COLO668 (cell line): ENCODE measurements around the gene CRK.
"Not testable (repeated sequence)": the region's sequence is repeated elsewhere in the genome, so short reads cannot be mapped to it uniquely, and the experiment has no call there.

Experiments
- DNase-seq: peaks from one replicate; lab custom pipeline; 2025; ENCODE audit not compliant: unreplicated experiment; lab: John Stamatoyannopoulos, UW

The CRK gene

DNA sequence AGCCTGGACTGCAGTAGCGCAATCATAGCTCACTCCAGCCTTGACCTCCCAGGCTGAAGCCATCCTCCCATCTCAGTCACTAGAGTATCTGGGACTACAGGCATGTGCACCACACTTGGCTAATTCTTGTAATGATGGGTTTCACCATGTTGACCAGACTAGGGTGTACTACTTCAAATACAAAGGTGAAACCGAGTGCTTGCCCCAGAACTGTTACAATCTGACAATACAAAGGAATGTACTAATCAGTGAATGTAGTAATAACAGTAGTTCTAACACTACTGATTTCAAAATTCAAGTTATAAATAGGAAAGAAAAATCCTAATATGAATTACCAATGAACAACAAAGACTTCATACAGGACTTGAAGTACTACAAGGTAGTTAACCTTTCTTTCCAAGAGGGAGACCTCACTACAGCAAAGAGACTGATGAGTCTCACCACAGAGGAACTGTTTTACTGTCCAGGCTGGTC is 24.4 kb downstream of the CRK start:
- DNase-seq, result no peak

DNA sequence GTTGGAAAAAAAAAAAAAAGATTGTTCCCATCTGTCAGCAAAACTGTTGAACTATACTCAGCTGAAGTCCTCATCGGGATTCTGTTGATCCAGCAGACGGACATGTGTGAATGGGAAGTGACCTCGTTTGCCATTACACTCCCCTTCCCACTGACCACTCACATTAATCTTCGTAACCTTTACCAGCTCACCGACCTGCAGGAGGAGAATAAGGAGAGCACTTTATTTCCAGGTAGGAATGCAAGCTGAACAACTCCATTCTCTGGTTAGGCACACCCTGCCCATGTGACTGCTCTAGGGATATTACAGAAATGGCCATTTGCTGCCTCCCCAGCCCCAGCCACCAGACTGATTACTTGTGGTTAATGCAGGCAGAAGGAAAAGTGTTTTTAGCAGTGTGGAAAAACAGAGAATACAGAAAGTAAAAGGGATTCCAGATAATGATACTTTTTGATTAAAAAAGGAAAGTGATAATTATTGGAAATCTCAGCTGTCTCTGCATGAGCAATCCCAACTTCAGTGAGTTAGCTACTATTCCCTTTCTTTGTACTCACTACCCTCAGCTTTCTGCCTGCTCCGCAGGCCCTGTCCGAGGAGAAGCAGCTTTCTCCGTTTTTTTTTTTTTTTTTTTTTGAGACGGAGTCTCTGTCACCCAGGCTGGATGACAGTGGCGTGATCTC is 32.4 kb downstream of the CRK start:
- DNase-seq, result no peak

DNA sequence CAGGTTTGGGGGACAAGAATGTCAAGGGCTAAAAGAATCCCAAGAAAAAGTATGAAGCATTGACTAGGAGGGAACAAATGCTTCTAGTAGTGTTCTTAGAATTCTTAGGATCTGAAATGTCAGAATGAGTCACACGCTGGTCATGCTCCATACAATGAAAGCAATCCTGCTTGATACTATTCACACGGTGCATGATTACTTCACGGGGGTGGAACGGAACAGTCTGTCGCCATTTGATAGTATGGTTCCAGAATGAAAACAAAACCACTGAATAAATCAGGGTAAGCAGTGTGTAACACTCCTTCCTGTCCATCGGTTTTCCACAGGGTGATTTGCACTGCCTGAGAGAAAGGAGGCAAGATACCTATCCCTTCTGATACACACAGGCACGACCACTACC is 33.1 kb downstream of the CRK start:
- no peak for DNase-seq

DNA sequence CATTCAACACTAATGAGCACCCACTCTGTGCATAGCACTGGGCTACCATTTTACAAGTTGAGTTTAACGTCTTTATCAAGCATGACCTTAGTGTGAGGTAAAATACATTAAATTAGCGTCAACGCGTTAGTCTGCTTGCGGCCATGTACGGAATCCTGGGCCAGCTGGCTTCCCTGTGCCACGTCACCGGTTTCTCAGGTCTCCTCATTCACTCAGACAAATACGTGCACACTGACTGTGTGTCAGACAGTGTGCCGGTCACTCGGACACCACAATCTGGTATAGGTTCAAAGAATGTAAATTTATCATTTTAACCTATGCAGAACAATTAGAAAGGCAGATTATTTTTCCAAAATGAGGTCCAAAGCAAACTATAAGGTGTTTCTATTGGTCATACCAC is 34.6 kb downstream of the CRK start:
- DNase-seq, result no peak

DNA sequence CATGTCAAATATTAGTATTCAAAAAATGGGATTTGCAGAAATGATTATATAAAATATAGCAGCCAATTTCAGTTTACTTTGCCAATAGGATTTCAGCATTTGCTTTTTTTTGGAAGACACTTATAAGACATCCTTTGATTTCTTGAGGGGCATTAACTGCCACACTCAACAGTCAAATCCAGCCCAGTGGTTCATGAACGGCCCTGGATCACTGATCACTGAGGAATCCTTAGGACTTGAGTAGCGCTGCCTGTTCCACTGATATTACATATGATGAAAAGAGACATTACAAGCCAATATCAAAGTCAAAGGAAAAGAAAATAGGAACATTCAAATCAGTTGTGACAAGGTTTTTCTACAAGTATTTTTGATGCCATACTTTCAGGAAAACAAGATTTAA is 35.1 kb downstream of the CRK start:
- DNase-seq, result no peak

DNA sequence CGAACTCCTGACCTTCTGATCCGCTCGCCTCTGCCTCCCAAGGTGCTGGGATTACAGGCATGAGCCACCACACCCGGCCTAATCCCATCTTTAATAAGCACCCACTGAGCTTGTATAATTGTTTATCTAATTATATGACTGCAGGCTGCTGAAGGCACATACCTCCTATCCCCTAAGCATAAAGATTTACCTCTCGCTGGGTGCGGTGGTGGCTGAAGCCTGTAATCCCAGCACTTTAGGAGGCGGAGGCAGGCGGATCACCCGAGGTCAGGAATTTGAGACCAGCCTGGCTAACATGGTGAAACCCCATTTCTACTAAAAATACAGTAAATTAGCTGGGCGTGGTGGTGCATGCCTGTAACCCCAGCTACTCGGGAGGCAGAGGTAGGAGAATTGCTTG is 35.9 kb downstream of the CRK start:
- DNase-seq, result no peak

DNA sequence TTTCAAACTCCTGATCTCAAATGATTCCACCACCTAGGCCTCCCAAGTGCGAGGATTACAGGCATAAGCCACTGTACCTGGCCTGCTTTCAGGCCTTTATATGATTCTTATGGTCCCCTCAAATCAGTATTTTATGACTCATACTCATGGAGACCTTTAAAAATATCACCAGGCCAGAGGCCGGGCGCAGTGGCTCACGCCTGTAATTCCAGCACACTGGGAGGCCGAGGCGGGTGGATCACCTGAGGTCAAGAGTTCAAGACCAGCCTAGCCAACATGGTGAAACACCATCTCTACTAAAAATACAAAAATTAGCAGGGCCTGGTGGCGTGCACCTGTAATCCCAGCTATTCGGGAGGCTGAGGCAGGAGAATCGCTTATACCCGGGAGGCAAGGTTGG is 37.6 kb downstream of the CRK start:
- DNase-seq, result not testable (repeated sequence)

DNA sequence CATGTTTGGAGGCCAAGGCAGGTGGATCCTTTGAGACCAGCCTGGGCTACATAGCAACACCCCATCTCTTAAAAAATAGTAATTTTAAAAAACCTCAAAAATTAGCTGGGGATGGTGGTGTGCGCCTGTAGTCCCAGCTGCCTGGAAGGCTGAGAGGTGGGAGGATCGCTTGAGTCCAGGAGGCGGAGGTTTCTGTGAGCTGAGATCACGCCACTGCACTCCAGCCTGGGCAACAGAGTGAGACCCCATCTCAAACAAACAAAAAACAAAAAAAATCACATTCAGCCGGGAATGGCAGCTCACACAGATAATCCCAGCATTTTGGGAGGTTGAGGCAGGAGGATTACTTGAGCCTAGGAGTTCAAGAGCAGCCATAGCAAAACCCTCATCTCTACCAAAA is 39.6 kb downstream of the CRK start:
- DNase-seq, result no peak

DNA sequence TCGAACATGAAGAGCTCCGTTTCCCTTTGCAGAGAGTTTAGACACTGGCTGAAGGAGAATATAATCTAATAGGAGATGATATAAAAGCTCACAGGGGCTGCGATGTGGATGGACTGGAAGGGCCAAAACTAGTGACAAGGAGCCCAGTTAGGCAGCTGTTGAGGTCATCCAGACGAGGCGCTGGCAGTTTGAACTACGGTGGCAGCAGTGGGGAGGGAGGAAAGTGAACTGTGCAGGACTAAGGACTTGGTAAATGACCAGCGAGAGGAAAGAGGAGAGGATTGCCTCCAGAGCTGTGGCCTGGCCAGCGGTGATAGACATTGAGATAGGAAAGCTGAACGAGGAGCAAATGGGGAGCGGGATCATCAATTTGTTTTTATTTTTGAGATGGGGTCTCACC is 41.4 kb downstream of the CRK start:
- DNase-seq, result no peak

DNA sequence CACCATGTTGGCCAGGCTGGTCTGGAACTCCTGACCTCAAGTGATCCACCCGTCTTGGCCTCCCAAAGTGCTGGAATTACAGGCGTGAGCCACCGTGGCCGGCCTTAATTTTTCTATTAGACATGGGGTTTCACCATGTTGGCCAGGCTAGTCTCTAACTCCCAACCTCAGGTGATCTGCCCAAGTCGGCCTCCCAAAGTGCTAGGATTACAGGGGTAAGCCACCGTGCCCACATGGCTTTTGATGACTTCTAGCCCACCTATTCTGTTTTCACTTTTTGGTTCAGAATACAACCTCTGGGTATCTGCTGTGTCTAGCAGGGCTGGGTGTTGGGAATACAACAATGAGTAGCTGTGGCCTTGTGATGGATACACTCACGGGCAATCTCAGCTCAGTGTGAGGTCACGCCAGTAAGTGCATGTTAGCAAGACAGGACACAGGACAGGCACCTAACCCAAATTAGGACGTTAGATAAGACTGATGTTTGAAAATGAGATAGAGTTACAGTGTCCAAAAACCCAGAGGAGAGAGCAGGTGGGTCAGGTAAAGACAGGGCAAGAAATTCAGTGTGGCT is 41.9 kb downstream of the CRK start:
- DNase-seq, result no peak

DNA sequence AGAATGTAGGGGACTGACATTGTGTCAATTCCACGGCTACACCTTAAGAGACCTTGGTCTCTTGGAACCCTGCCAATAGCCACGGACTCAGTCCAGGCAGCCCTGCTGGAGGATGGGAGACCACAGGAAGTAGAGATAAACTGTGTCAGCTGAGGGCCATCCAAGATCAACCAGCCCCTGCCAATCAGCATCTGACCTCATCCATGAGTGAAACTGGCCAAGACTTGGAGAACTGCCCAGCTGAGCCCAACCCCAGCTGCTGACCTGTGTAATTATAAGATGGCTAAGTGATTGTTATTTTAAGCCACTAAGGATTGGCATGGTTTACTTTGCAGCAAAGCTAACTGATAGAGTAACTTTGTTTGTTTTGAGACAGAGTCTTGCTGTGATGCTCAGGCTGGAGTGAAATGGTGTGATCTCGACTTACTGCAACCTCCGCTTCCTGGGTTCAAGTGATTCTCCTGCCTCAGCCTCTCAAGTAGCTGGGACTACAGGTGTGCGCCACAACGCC is 42.7 kb downstream of the CRK start:
- DNase-seq, result peak; percentile 12

DNA sequence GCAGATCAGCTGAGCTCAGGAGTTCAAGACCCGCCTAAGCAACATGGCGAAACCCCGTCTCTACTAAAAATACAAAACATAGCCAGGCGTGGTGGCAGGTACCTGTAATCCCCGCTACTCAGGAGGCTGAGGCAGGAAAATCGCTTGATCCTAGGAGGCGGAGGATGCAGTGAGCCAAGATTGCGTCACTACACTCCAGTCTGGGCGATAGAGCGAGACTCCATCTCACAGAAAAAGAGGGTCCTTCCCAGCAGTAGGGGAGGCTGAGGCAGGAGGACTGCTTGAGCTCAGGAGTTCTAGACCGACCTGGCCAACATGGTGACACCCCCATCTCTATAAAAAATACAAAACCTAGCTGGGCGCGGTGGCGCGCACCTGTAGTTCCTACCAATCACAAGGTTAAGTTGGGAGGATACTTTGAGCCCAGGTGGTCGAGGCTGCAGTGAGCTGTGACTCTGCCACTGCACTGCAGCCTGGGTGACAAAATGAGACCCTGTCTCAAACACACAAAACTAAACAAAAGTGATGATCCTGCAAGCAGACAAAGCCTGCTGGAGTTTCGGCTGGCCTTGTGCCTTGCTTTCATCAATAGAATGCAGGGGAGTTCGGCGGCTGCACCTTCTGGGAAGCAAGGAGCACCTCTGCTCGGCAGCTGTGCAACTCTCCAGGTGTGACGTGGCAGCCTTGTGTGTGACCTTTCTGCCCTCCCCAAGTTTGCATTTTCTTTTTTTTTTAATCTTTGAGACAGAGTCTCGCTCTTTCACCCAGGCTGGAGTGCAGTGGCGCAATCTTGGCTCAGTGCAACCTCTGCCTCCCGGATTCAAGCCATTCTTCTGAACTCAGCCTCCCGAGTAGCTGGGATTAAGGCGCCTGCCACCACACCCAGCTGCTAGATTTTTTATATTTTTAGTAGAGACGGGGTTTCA is 43.6 kb downstream of the CRK start:
- DNase-seq, result no peak

DNA sequence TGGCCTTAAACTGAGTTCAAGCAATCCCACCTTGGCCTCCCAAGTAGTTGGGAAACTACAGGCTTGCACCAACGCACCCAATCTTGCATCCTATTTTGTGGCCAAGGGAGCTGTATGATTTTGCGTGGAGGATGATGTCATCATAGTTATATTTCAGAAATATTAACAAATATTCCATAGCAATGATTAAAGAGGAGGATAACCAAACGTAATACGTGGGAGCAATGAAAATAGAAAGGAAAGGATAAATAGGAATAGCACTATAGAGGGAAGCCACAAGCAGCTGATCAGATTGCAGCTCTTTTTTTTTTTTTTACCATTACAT is 53.8 kb downstream of the CRK start:
- no peak for DNase-seq

DNA sequence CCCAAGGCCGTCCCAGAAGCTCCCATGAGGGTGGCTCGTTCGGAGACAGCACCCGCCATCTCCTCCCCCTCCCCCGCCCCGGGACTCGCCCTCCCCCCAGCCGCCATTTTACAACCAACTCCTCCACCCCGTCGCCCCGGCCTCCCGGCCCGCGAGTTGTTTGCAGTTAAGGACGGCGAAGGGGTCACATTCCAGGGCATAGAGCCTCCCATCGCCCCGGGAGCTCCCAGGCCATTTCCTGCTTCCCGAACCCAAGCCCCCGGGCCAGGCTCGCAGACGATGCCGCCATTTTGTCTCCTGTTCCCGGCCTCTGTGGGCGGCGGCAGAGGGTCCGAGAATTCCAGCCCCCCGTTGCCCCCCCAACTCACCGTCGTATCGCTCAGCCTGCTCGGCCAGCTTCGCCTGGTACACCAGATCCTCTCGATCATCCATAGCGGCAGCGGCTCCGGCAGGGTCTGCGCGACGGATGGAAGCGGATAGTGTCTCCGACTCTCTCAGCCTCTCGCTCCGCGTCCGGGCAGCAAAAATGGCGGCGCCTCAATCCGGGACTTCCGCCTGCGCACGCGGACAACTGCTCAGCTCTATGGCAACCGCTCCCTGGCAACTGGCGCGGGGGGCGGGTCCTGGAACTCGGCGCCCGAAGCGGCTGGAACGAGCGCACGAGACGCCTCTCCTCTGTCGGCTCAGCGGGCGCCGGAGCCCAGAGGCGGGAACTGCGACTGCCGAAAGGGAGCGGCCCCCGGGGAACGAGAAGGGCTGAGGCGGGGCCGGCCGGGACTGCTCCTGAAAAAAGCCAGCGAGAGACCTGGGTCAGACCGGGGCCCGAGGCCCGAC is 56.1 kb downstream of the CRK start, which contains the start of gene YWHAE:
TSS of gene YWHAE (minus strand) at position 544 of the 834 bp plus-strand sequence. CDS start at position 432, 112 bp downstream.
- DNase-seq, result peak; percentile 94

DNA sequence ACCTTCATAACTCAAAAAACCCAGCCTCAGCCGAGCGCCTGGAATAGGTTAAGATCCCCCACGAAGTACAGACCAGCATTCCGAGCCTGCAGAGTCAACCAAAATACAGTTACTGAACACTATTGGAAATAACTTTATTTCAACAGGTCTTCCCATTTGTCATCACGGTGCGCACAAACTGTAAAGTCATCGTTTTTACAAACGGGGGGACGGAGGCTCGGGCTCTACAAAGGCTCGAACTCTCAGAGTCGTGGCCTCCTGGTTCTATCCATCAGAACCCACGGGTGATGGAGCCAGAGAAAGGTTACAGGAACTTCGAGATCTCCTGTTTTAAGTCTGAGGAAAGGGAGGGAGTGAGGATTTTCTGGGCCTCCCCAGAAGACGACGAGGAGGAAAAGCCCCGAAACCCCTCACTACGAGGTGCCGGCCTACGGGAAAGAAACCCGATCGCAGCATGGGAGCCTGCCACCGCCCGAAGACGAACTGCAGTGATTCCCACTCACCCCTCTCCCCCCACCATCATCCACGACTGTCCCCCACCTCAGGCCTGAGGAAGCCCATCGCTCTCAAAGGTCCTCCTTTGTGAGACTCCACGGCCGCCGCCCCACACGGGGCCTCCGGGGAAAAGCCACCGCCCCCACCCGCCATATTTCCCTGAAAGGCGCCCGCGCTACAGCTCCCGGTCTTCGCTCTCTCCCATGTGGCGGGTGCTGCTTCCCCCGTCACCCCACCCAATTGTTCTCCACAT is 56.9 kb downstream of the CRK start:
- DNase-seq, result peak; percentile 64

DNA sequence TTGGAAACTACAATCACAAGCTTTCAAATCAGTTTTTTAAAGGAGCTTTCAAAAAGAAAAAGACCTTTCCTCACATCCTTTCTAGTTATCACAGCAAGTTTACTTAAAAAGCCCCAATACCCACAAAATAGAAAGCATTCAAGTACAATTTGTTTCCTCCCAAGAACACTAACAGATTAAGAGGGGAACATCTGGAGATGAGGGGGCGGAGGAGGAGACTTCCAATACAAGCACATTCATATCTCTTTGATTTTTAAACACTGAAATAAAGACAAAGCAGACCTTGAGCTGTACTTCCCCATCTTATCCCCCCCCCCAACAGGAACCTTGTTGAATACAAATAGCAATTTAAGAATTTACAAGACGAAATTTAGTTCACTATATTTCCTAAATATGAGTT is 58.0 kb downstream of the CRK start:
- no peak for DNase-seq

DNA sequence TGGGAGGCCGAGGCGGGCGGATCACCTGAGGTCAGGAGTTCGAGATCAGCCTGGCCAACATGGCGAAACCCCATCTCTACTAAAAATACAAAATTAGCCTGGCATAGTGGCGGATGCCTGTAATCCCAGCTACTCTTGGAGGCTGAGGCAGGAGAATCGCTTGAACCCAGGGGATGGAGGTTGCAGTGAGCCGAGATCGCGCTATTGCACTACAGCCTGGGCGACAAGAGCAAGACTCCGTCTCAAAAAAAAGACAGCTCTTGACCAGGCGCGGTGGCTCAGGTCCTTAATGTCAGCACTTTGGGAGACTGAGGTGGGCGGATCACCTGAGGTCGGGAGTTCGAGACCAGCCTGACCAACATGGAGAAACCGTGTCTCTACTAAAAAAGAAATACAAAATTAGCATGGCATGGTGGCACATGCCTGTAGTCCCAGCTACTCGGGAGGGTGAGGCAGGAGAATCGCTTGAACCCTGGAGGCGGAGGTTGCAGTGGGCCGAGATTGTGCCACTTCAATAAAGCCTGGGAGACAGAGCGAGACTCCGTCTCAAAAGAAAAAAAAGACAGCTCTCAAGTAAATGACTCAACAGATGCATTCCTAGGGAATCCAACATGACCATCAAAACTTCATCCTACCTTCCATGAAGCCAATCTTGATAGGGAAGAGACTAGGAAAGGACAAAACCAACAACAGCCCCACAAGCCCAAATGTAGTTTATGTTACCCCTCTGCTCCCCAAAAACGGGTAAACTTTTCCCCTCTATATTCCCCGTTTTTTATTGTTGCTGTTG is 60.0 kb downstream of the CRK start:
- not testable (repeated sequence) for DNase-seq

DNA sequence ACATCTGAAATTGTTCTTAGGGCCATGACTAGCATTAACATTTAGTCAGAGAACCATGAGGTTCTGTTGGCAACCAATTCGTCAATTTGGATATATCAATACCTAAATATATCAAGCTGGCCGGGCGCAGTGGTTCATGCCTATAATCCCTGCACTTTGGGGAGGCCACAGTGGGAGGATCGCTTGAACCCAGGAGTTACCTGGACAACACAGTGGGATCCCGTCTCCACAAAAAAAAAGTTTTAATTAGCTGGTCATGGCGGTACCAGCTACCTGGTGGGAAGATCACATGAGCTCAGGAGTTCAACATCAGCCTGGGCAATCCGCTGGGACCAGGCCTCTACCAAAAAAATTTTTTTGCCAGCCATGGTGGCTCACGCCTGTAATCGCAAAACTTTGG is 64.5 kb downstream of the CRK start:
- DNase-seq, result no peak
